Measurements from ENCODE around the gene COL15A1.

Gene COL15A1

GRCh38 chr9:99041618-99042017 is 97.9 kb downstream of the COL15A1 start:
- H3K4me3 ChIP-seq (ENCODE audit: control insufficient read depth, low read depth, low read length) = no peak overlapping the region
- TF ChIP-seq CTCF (IDR thresholded peaks at IDR 0.05; ENCODE audit: control insufficient read depth, insufficient read depth, low read depth, low read length, missing control alignments) = no peak
- no peak for DNase-seq (ENCODE audit: low read depth)

- DNase-seq (ENCODE audit: low read depth) = no peak
- H3K4me3 ChIP-seq (ENCODE audit: control insufficient read depth, low read depth, low read length) = no peak overlapping the region
- no peak for TF ChIP-seq CTCF (IDR thresholded peaks at IDR 0.05; ENCODE audit: control insufficient read depth, insufficient read depth, low read depth, low read length, missing control alignments)
Measured at GRCh38 chr9:99042620-99043019, 98.9 kb downstream of the COL15A1 start.

- H3K4me3 ChIP-seq (ENCODE audit: control insufficient read depth, low read depth, low read length) = no peak overlapping the region
- DNase-seq (ENCODE audit: low read depth) = no peak
- no peak for TF ChIP-seq CTCF (IDR thresholded peaks at IDR 0.05; ENCODE audit: control insufficient read depth, insufficient read depth, low read depth, low read length, missing control alignments)
Measured at GRCh38 chr9:99044827-99045226, 101.1 kb downstream of the COL15A1 start.

GRCh38 chr9:99046068-99046467 is 102.4 kb downstream of the COL15A1 start:
- no peak for DNase-seq (ENCODE audit: low read depth)
- H3K4me3 ChIP-seq (ENCODE audit: control insufficient read depth, low read depth, low read length) = no peak overlapping the region
- no peak for TF ChIP-seq CTCF (IDR thresholded peaks at IDR 0.05; ENCODE audit: control insufficient read depth, insufficient read depth, low read depth, low read length, missing control alignments)

GRCh38 chr9:99046542-99047071 is 102.9 kb downstream of the COL15A1 start:
- DNase-seq (ENCODE audit: low read depth) = no peak
- no peak for TF ChIP-seq CTCF (IDR thresholded peaks at IDR 0.05; ENCODE audit: control insufficient read depth, insufficient read depth, low read depth, low read length, missing control alignments)
- no peak overlapping the region for H3K4me3 ChIP-seq (ENCODE audit: control insufficient read depth, low read depth, low read length)

GRCh38 chr9:99049228-99049627 is 105.5 kb downstream of the COL15A1 start:
- no peak overlapping the region for H3K4me3 ChIP-seq (ENCODE audit: control insufficient read depth, low read depth, low read length)
- no peak for TF ChIP-seq CTCF (IDR thresholded peaks at IDR 0.05; ENCODE audit: control insufficient read depth, insufficient read depth, low read depth, low read length, missing control alignments)
- no peak for DNase-seq (ENCODE audit: low read depth)

GRCh38 chr9:99049641-99050040 is 105.9 kb downstream of the COL15A1 start:
- no peak for DNase-seq (ENCODE audit: low read depth)
- no peak for TF ChIP-seq CTCF (IDR thresholded peaks at IDR 0.05; ENCODE audit: control insufficient read depth, insufficient read depth, low read depth, low read length, missing control alignments)
- H3K4me3 ChIP-seq (ENCODE audit: control insufficient read depth, low read depth, low read length) = no peak overlapping the region

Data from AG09309 (cell line).